CD4-positive, alpha-beta T cell treated with Interleukin-21 for 1 hour (primary cell): ENCODE measurements around the gene LIN52.
"Not testable (repeated sequence)": the region's sequence is repeated elsewhere in the genome, so short reads cannot be mapped to it uniquely, and the experiment has no call there.

ENCODE experiments used
- DNase-seq: peaks from one replicate; pipeline ENCODE4 v3.0.0-alpha.2; 2020

The LIN52 gene

GRCh38 chr14:74111395-74112216 is 26.9 kb downstream of the LIN52 start:
- DNase-seq: peak; percentile 53

GRCh38 chr14:74125487-74125886 is 40.7 kb downstream of the LIN52 start:
- DNase-seq: not testable (repeated sequence)

GRCh38 chr14:74126315-74127013 is 41.7 kb downstream of the LIN52 start:
- no peak for DNase-seq

- no peak for DNase-seq
Measured at GRCh38 chr14:74127634-74128033, 42.9 kb downstream of the LIN52 start.

GRCh38 chr14:74133833-74134481 is 49.2 kb downstream of the LIN52 start:
- DNase-seq: no peak

- DNase-seq: no peak
Measured at GRCh38 chr14:74134484-74134883, 49.7 kb downstream of the LIN52 start.

- DNase-seq: no peak
Measured at GRCh38 chr14:74135426-74135825, 50.7 kb downstream of the LIN52 start.

- no peak for DNase-seq
Measured at GRCh38 chr14:74140374-74140850, 55.7 kb downstream of the LIN52 start.

GRCh38 chr14:74141703-74142102 is 56.9 kb downstream of the LIN52 start:
- no peak for DNase-seq

GRCh38 chr14:74142523-74142922 is 57.8 kb downstream of the LIN52 start:
- DNase-seq: no peak

- DNase-seq: no peak
Measured at GRCh38 chr14:74144789-74145188, 60.0 kb downstream of the LIN52 start.

GRCh38 chr14:74147571-74147970 is 62.8 kb downstream of the LIN52 start:
- DNase-seq: no peak

GRCh38 chr14:74148705-74149104 is 63.9 kb downstream of the LIN52 start:
- DNase-seq: no peak

- DNase-seq: no peak
Measured at GRCh38 chr14:74155287-74155686, 70.5 kb downstream of the LIN52 start.

- no peak for DNase-seq
Measured at GRCh38 chr14:74155749-74156148, 71.0 kb downstream of the LIN52 start.

- DNase-seq: no peak
Measured at GRCh38 chr14:74160763-74161162, 76.0 kb downstream of the LIN52 start.

GRCh38 chr14:74161526-74162158 is 76.9 kb downstream of the LIN52 start:
- DNase-seq: no peak

GRCh38 chr14:74169906-74170305 is 85.2 kb downstream of the LIN52 start:
- DNase-seq: no peak

GRCh38 chr14:74176400-74176793 is 91.6 kb downstream of the LIN52 start:
- no peak for DNase-seq

GRCh38 chr14:74179856-74180255 is 95.1 kb downstream of the LIN52 start:
- DNase-seq: no peak

- DNase-seq: no peak
Measured at GRCh38 chr14:74190927-74191575, 106.3 kb downstream of the LIN52 start.

GRCh38 chr14:74194506-74195274 is 109.9 kb downstream of the LIN52 start:
- no peak for DNase-seq
